ENCODE results near the gene RMI1.

RMI1 gene

DNA sequence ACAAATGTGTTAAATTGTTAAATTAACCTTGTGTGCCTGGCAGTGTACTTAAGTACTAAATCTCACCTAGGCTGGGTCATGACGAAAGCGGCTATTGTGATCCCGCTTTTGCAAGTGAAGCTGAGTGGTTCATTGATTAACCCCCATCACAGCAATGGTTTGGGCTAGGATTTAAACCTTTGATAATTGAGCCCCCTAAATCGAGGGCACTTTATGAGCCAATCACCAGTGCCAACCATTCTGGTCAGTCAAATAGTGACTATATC, 23.4 kb upstream of the RMI1 start:
- DNase-seq: no peak
- TF ChIP-seq GATA1 (IDR thresholded peaks at IDR 0.05; ENCODE audit: low read depth, low read length): no peak
- no peak for TF ChIP-seq POLR2A (IDR thresholded peaks at IDR 0.05; ENCODE audit: low read length)

DNA sequence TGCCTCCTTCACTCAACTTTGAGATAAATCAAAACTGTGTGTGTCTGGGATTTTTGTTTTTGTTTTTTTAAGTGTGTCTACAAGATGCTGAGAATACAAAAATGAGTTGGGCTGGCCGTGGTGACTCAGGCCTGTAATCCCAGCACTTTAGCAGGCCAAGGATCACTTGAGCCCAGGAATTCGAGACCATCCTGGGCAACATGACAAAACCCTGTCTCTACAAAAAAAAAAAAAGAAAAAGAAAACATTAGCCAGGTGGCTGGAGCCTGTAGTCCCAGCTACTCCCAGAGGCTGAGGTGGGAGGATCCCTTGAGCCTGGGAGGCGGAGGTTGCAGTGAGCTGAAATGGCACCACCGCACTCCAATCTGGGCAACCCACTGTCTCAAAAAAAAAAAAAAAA, 21.5 kb upstream of the RMI1 start:
- DNase-seq: no peak
- TF ChIP-seq POLR2A (IDR thresholded peaks at IDR 0.05; ENCODE audit: low read length): no peak
- TF ChIP-seq GATA1 (IDR thresholded peaks at IDR 0.05; ENCODE audit: low read depth, low read length): no peak

DNA sequence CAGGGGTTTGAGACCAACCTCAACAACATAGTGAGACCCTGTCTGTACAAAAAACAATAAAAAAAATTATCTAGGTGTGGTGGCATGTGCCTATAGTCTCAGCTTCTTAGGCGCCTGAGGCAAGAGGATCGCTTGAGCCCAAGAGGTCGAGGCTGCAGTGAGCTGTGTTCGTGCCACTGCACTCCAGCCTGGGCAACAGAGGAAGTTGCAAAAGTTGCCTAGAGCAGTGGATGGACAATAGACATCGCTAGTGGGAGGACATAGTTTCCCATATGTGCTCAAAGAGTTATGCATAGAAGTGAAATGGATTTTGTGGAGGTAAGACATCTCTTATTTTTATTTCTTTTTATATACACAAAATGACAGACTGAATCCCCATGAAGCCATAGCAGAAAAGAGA, 19.6 kb upstream of the RMI1 start:
- TF ChIP-seq GATA1 (IDR thresholded peaks at IDR 0.05; ENCODE audit: low read depth, low read length): no peak
- no peak for TF ChIP-seq POLR2A (IDR thresholded peaks at IDR 0.05; ENCODE audit: low read length)
- DNase-seq: no peak

DNA sequence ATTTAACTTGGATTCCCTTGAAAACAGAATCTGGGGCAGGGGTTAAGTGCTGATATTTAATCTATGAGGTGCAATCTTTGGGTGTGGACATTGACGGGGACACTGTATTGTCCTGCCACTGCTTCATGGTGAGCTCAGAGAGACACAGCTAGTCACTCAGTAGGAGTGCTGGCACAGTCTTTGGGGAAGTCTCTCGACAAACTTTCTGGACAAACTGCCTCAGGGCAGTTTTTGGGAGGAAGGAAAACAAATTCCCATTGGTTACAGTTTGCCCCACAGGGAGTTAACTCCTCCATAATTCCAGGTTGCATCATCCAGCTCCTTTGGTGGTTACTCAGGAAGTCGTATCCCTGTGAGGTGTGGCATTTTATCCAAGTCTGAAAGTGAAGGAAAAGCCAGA, 18.4 kb upstream of the RMI1 start:
- no peak for TF ChIP-seq POLR2A (IDR thresholded peaks at IDR 0.05; ENCODE audit: low read length)
- no peak for TF ChIP-seq GATA1 (IDR thresholded peaks at IDR 0.05; ENCODE audit: low read depth, low read length)
- peak; percentile 18 to 23 for DNase-seq

DNA sequence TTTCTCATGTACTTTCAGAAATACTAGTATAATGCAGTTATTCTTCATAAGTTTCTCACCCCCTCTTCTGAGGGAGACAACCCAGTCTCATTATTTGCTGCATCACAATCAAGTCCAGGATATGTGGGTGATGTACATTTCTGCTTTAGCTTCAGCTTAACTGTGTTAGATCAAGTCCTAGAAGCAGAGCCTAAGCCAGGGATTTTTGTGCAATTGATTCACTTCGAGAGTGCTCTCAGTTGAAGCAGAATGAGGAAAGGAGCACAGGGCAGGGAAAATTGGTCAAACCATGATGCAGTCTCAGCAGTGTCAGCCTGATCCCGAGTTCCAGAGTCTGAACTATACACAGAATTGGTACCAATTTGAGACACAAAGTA, 15.6 kb upstream of the RMI1 start:
- DNase-seq: peak; percentile 15 to 41
- TF ChIP-seq POLR2A (IDR thresholded peaks at IDR 0.05; ENCODE audit: low read length) (no peak), GATA1 (IDR thresholded peaks at IDR 0.05; ENCODE audit: low read depth, low read length) (no peak)

DNA sequence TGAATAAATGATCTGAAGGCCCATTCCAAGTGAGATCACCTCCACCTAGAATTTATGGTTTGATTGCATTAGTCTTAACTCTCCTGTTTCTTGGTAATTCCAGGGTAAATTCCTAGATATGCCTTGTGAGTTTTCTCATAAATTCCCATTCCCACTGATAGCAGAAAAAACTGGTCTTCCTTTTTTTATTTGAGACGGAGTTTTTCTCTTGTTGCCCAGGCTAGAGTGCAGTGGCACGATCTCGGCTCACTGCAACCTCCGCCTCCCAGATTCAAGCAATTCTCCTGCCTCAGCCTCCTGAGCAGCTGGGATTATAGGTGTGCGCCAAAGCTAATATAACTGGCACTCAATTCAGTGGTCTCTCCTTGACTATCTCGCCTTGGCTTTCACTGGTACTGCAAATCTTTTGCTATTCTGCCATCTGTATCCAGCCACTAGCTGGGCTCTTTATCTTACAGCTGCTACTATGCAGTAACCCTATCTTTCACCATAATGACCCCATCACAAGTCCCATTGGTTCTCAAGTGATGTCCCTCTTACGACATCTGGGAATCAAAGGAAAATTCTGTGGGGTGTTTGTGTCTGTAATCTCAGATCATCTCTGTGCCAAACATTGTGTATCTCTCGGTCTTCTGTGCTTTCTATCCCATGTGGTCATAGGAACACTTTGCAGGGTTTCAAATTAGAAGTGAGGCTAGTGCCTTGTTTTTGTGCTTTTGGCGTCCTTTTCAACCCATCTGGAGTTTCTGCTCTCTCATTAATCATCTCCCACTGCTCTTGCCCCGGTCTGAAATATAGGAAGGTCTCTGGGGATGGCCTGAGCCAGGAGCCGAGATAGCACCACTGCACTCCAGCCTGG, 15.0 kb upstream of the RMI1 start:
- TF ChIP-seq POLR2A (IDR thresholded peaks at IDR 0.05; ENCODE audit: low read length) (peak; percentile 28), GATA1 (IDR thresholded peaks at IDR 0.05; ENCODE audit: low read depth, low read length) (no peak)
- peak; percentile 15 to 61 for DNase-seq

DNA sequence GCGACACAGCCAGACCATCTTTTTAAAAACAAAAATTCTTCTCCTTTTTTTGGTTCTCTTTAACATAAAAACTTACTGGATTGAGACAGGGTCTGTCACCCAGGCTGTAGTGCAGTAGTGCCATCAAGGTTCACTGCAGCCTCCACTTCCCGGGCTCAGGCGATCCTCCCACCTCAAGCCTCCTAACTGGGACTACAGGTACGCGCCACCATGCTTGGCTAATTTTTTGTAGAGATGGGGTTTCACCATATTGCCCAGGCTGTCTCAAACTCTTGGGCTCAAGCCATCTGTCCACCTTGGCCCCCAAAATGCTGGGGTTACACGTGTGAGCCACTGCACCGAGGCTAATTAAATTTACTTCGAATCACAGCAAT, 14.4 kb upstream of the RMI1 start:
- no peak for TF ChIP-seq GATA1 (IDR thresholded peaks at IDR 0.05; ENCODE audit: low read depth, low read length)
- TF ChIP-seq POLR2A (IDR thresholded peaks at IDR 0.05; ENCODE audit: low read length): no peak
- DNase-seq: peak in 1 of 2 experiments; percentile 9

DNA sequence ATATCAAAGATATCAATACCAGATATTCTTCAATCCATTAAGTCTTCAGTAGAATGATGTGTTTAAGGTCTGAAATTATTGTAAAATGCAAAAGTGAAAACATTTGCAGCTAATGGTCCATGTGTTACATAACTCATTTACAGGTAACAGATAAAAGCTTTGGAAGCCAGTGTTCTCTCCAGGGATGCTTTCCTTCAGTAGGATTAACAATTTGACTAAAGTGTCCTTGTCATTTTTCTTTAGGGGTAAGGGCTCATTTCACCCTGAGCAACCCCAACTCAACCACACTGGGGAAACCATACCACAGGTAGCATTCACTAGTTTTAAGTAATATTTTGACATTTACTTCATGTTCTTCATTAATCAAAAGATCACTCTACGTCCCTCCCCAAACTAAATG, 13.5 kb upstream of the RMI1 start:
- TF ChIP-seq GATA1 (IDR thresholded peaks at IDR 0.05; ENCODE audit: low read depth, low read length): no peak
- no peak for TF ChIP-seq POLR2A (IDR thresholded peaks at IDR 0.05; ENCODE audit: low read length)
- no peak for DNase-seq

DNA sequence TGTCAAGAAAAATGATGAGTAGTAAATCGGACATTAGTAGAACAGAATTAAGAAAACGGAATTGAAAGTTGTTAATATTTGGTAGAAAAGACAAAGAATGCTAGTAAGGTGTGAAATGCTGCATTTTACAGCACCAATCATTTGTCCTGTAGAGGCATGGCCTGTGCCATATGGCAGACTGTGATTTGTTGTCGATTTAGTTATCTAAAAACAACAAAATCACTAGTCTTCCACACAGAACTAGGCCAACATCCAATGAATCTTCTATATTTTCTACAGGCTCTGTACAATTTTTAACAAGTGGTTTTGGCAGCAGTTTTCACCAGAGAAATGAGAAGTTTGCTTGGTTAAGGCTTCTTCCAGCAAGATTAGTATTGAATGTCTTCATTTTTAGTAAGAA, 11.0 kb upstream of the RMI1 start:
- no peak for DNase-seq
- TF ChIP-seq POLR2A (IDR thresholded peaks at IDR 0.05; ENCODE audit: low read length) (no peak), GATA1 (IDR thresholded peaks at IDR 0.05; ENCODE audit: low read depth, low read length) (no peak)

DNA sequence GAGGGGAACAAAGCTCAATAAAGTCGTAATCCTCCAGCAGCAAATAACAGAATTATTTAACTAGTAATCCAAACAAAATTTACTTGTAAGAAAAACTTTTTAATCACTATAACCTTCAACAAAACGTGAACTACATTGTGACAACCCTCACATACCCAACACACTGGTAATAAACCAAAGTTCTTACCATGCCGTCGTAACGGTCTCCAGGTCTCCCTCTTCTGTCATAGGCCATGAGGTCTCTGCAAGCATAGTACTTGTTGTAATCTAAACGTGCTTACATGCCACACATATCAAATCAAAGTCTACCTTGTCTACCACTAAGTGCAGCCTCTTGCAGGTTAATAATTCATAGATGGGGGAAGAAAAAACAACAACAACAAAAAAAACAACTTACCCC, 9.1 kb upstream of the RMI1 start:
- no peak for DNase-seq
- TF ChIP-seq POLR2A (IDR thresholded peaks at IDR 0.05; ENCODE audit: low read length): no peak
- TF ChIP-seq GATA1 (IDR thresholded peaks at IDR 0.05; ENCODE audit: low read depth, low read length): no peak

DNA sequence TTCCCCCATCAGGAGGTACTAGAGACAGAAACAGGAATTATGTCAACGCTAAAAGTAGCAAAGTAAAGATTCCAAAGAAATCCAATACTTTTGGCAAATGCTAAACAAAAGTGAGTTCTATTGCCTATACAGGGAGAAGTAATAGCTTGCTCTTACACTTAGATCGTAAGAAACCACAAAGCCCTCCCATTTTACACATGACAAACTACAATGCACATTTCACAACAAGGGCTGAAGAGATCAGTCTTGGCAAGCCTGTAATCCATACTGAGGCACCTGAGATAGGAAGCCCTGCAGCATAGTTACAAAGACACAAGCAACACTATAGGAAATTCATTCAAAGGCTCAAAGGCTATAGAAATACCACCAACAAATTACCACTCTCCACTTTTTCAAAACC, 8.3 kb upstream of the RMI1 start:
- TF ChIP-seq GATA1 (IDR thresholded peaks at IDR 0.05; ENCODE audit: low read depth, low read length) (no peak), POLR2A (IDR thresholded peaks at IDR 0.05; ENCODE audit: low read length) (no peak)
- DNase-seq: no peak

DNA sequence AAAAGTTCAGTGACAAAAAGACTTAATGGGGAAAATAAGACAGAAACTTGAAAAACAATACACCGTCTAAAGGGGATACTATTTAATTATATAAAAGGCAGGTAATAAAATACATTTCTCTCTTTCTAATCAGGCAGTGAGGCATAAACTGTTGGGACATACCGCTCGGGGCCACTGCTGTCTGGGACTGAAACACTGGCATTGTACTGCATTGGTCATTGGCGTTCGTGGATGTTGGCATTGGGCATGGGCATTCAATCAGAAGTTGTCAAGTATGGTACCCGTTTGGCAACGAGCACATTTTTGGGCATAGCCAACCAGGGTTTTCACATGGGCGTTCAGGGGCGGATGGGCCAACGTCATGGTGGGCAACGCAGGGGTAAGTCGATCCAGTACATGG, 5.3 kb upstream of the RMI1 start:
- no peak for DNase-seq
- TF ChIP-seq GATA1 (IDR thresholded peaks at IDR 0.05; ENCODE audit: low read depth, low read length): no peak
- no peak for TF ChIP-seq POLR2A (IDR thresholded peaks at IDR 0.05; ENCODE audit: low read length)

DNA sequence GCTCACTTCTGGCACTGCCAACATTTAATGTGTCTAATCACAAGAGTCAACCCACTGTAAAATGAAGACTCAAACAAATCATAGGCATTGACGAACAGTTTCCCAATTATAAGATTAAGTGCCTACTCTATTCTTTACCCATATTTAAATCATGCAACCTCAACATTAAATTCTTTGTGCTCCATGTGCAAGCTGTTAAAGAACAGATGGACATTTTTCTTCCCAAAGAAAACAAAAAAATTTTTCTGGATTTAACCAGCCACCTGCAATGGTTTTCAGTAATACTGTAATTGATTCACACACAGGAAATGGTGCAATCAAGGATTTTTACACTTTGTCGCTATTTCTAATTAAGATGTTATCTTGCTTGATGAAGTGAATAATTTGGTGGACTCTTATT, 4.2 kb upstream of the RMI1 start:
- no peak for TF ChIP-seq GATA1 (IDR thresholded peaks at IDR 0.05; ENCODE audit: low read depth, low read length)
- TF ChIP-seq POLR2A (IDR thresholded peaks at IDR 0.05; ENCODE audit: low read length): no peak
- no peak for DNase-seq

DNA sequence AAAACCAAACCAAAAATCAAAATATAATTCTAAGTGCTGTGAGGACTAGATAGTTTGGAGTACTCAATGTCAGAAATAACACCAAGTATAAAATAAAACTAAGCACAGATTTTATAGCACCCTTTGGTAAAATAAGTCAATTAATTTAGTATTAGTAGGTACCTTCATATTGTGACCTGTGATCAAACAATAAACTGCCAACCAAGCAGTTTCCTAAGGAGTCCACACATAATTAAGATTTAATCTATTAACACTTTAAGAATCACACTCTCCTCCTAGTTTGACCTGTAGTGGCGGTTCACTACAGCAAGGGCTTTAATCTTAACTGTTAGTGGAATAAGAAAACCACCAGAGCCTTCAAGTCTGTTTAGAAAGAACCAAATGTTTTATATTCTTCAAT, 3.4 kb upstream of the RMI1 start:
- TF ChIP-seq GATA1 (IDR thresholded peaks at IDR 0.05; ENCODE audit: low read depth, low read length): no peak
- no peak for TF ChIP-seq POLR2A (IDR thresholded peaks at IDR 0.05; ENCODE audit: low read length)
- peak in 1 of 2 experiments; percentile 27 for DNase-seq

DNA sequence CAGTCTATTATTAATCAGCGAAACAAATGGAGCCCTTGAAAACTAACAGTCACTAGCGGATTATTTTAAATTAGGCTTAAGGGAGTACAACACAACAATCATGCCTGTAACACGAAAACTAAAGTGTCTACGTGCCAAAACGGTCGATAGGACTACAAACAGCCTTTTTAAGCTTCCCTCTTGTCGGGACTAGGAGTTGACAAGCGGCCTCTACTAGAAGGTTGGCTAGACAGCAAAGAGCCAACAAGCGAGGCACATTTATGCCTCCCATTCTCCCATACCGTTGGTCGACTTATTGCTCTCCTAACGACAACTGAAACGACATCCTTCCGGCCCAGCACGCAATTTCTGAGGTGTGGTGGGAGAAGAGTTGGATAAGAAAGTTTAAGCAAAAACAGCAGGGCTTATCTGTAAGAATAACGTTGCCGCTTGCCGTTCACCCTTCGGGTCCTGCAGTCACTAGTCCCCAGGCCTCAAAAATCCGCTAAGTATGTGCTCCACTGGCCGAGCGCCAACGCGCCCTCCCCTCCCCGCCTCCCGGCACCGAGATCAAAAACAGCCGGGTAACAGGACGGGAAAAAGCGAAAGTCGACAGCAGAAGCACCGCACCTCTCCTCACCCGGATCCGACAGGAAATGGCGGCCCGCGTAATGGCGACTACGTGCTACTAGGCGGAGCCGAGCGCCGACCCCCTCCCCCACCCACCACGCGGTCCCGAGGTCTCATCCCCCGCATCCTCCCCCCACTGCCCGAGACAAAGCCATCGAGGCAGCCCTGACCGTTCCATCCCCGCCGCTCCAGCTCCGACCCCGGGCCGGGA, 1.4 kb upstream of the RMI1 start:
- DNase-seq: peak; percentile 89 to 93

More for the DNA sequence above, 1.4 kb upstream of the RMI1 start:
- TF ChIP-seq GATA1 (IDR thresholded peaks at IDR 0.05; ENCODE audit: low read depth, low read length) (no peak), POLR2A (IDR thresholded peaks at IDR 0.05; ENCODE audit: low read length) (no peak)
